Measurements from ENCODE around the gene LRIG3.
"Not testable (repeated sequence)": the region's sequence is repeated elsewhere in the genome, so short reads cannot be mapped to it uniquely, and the experiment has no call there.

Gene LRIG3

GRCh38 chr12:58860056-58860787 lies 60.1 kb downstream of the LRIG3 start:
- DNase-seq (ENCODE audit: low spot score), result no peak

GRCh38 chr12:58858030-58858429 lies 62.3 kb downstream of the LRIG3 start:
- no peak for DNase-seq (ENCODE audit: low spot score)

GRCh38 chr12:58857206-58857605 lies 63.1 kb downstream of the LRIG3 start:
- DNase-seq (ENCODE audit: low spot score), result not testable (repeated sequence)

GRCh38 chr12:58855630-58856029 lies 64.7 kb downstream of the LRIG3 start:
- DNase-seq (ENCODE audit: low spot score), result not testable (repeated sequence)

- DNase-seq (ENCODE audit: low spot score), result peak; percentile 35
Measured at GRCh38 chr12:58850826-58851225, 69.5 kb downstream of the LRIG3 start.

GRCh38 chr12:58847901-58848600 lies 72.3 kb downstream of the LRIG3 start:
- no peak for DNase-seq (ENCODE audit: low spot score)

- DNase-seq (ENCODE audit: low spot score), result no peak
Measured at GRCh38 chr12:58844161-58844560, 76.1 kb downstream of the LRIG3 start.

GRCh38 chr12:58841058-58841798 lies 79.1 kb downstream of the LRIG3 start:
- DNase-seq (ENCODE audit: low spot score), result no peak

GRCh38 chr12:58833853-58834252 lies 86.5 kb downstream of the LRIG3 start:
- DNase-seq (ENCODE audit: low spot score), result no peak

- no peak for DNase-seq (ENCODE audit: low spot score)
Measured at GRCh38 chr12:58832920-58833319, 87.4 kb downstream of the LRIG3 start.

Data from AG08395 (cell line).